Neural progenitor cell (in vitro differentiated cells): ENCODE data around the gene OGN. TPM values are rescaled to one million over a fixed set of nuclear protein-coding genes. Genes with fewer than 3 reads are reported as not detected.

Experiments used
- DNase-seq: peaks from one replicate; pipeline ENCODE4 v3.0.0-alpha.2; 2016; ENCODE audit warnings: low spot score
- H2AFZ ChIP-seq: fragments of 200-600 bp; sonication (generic); replicated peaks from 2 replicates; pipeline ENCODE4 v1.6.1; 2016; ENCODE audit warnings: antibody characterized with exemption
- H3F3A ChIP-seq: fragments of 200-600 bp; sonication (generic); 2 replicates; pipeline ENCODE4 v1.6.1; 2016; ENCODE audit warnings: antibody characterized with exemption, low read depth
- H3K27ac ChIP-seq: fragments of 200-600 bp; sonication (generic); 2 replicates; pipeline ENCODE4 v1.5.1; 2016; ENCODE audit warnings: mild to moderate bottlenecking
- H3K27me3 ChIP-seq: fragments of 200-600 bp; sonication (generic); 2 replicates; pipeline ENCODE4 v1.6.1; 2016; ENCODE audit warnings: mild to moderate bottlenecking, moderate library complexity
- H3K36me3 ChIP-seq: fragments of 200-600 bp; sonication (generic); 2 replicates; pipeline ENCODE4 v1.5.1; 2016
- H3K4me1 ChIP-seq: fragments of 200-600 bp; sonication (generic); 2 replicates; pipeline ENCODE4 v1.6.1; 2016; ENCODE audit warnings: mixed run types
- H3K4me2 ChIP-seq: fragments of 200-600 bp; sonication (generic); 2 replicates; pipeline ENCODE4 v1.6.1; 2016
- H3K4me3 ChIP-seq: fragments of 200-600 bp; sonication (generic); 2 replicates; pipeline ENCODE4 v1.5.1; 2016
- H3K79me2 ChIP-seq: fragments of 200-600 bp; sonication (generic); 2 replicates; pipeline ENCODE4 v1.6.1; 2016; ENCODE audit warnings: low read depth
- H3K9ac ChIP-seq: fragments of 200-600 bp; sonication (generic); 2 replicates; pipeline ENCODE4 v1.6.1; 2016
- H3K9me3 ChIP-seq: fragments of 200-600 bp; sonication (generic); 2 replicates; pipeline ENCODE4 v1.5.1; 2016; ENCODE audit warnings: low read depth
- H4K20me1 ChIP-seq: fragments of 200-600 bp; sonication (generic); 2 replicates; pipeline ENCODE4 v1.6.1; 2016; ENCODE audit warnings: low read depth
- H3K27ac Mint-ChIP-seq: 3 replicates; pipeline ENCODE4 v1.8.0; 2021; ENCODE audit warnings: mixed read lengths
- H3K27me3 Mint-ChIP-seq: 2 replicates; pipeline ENCODE4 v1.8.0; 2022; ENCODE audit warnings: low read depth, mild to moderate bottlenecking, inconsistent platforms, moderate library complexity, mixed read lengths; ENCODE audit not compliant: insufficient read depth
- H3K36me3 Mint-ChIP-seq: 3 replicates; pipeline ENCODE4 v1.8.0; 2021; ENCODE audit warnings: mixed read lengths
- H3K4me1 Mint-ChIP-seq: 3 replicates; pipeline ENCODE4 v1.8.0; 2021; ENCODE audit warnings: mixed read lengths
- H3K4me3 Mint-ChIP-seq: 3 replicates; pipeline ENCODE4 v1.8.0; 2021; ENCODE audit warnings: mild to moderate bottlenecking, moderate library complexity, mixed read lengths
- H3K9me3 Mint-ChIP-seq: 3 replicates; pipeline ENCODE4 v1.8.0; 2020; ENCODE audit warnings: mixed read lengths
- EZH2 ChIP-seq: fragments of 200-600 bp; sonication (generic); IDR thresholded peaks from 2 replicates; pipeline ENCODE4 v1.6.1; 2017; ENCODE audit warnings: antibody characterized with exemption, mild to moderate bottlenecking, moderate library complexity
- EZH2phosphoT487 ChIP-seq: fragments of 200-600 bp; sonication (generic); IDR thresholded peaks from 2 replicates; pipeline ENCODE4 v1.6.1; 2017; ENCODE audit warnings: antibody characterized with exemption
- total RNA-seq: library from RNA; depleted of rRNA; stranded (reverse); fragments of >200 nt; gene quantifications from 2 replicates; pipeline ENCODE4 v1.2.3, GENCODE V29; 2015; ENCODE audit warnings: low replicate concordance
- TF ChIP-seq, protein P1 (sequence below): fragments of 200-600 bp; sonication (generic); IDR thresholded peaks from 2 replicates; pipeline ENCODE4 v1.5.1; 2017; ENCODE audit warnings: antibody characterized with exemption, mild to moderate bottlenecking

OGN gene
- total RNA-seq, result not detected in 2 replicates

DNA sequence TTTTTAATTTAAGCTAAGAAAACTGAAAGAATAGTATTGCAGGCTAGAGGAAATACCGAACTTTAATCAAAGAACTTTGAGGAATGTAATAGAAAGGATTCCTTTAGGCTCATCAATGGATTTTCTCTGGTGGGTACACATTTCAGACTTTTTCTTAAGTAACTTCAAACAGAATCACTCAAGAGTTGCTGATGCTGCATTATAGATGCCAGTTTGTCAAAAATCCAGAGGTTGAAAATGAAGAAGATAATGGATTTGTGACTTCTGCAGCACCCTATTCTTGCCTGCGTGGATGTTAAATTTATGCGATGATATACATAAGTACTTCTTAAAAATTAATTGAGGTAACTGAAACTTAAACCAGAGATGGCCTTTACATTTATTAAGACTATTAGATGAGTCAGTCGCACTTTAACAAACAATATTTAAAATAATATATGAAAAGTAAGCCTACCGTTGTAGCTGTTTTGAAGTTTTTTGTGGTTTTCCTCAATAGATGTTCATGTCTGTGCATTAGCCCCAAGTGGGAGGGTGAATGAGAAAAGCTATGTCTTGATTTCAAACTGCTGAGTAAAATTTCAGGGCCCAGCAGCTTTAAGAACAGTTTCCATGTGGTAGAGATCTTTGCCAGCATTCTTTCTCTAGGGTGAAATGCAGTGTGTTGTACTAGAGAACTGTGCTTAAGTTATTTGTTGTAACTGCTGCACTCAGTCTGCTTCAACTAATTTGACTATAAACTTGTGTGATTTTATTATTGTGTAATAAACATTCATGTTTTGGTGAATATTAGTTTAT lies at the start of gene OGN:
TSS of gene OGN (minus strand) at position 537 of the 795 bp plus-strand sequence. CDS start 1,171 bp downstream, outside the sequence.
- no peak within 1 kb of the TSS for H3K4me2 ChIP-seq

DNA sequence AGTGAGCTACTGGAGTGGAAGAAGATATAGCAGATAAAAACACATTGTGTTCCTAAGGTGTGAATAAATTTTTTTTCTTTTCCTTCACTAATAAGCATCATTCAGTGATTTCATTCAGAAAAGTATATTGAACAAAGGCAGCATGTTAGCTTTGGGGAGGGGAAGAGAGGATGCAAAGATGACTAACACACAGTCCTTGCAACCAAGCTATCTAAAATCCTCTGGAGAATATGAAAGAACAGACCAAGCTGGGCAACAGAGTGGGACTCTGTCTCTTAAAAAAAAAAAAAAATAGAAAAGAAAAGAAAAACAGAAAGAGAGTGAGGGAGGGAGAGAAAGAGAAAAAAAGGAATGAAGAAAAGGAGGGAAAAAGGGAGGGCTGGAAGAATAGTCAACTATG lies 42.2 kb upstream of the OGN start:
- no peaks in the 10 kb centered on the region for H4K20me1 ChIP-seq
- DNase-seq, result no peak
- H3K27me3 Mint-ChIP-seq, result no peaks in the 10 kb centered on the region
- H3K79me2 ChIP-seq, result no peaks in the 10 kb centered on the region
- H3F3A ChIP-seq, result no peaks in the 10 kb centered on the region
- H3K9me3 Mint-ChIP-seq, result no peaks in the 10 kb centered on the region
- no peaks in the 10 kb centered on the region for H3K9me3 ChIP-seq
- no peak overlapping the region for H3K27ac Mint-ChIP-seq
- no peak overlapping the region for H3K4me3 Mint-ChIP-seq
- no peaks in the 10 kb centered on the region for H3K4me1 Mint-ChIP-seq
- H3K27ac ChIP-seq, result no peak overlapping the region
- no peaks in the 10 kb centered on the region for H3K36me3 ChIP-seq
- no peak overlapping the region for H3K4me2 ChIP-seq
- H3K4me1 ChIP-seq, result no peaks in the 10 kb centered on the region
- no peaks in the 10 kb centered on the region for H3K36me3 Mint-ChIP-seq
- no peaks in the 10 kb centered on the region for H3K27me3 ChIP-seq
- H2AFZ ChIP-seq, result no peak overlapping the region
- no peak overlapping the region for H3K4me3 ChIP-seq
- TF ChIP-seq, protein P1, sequence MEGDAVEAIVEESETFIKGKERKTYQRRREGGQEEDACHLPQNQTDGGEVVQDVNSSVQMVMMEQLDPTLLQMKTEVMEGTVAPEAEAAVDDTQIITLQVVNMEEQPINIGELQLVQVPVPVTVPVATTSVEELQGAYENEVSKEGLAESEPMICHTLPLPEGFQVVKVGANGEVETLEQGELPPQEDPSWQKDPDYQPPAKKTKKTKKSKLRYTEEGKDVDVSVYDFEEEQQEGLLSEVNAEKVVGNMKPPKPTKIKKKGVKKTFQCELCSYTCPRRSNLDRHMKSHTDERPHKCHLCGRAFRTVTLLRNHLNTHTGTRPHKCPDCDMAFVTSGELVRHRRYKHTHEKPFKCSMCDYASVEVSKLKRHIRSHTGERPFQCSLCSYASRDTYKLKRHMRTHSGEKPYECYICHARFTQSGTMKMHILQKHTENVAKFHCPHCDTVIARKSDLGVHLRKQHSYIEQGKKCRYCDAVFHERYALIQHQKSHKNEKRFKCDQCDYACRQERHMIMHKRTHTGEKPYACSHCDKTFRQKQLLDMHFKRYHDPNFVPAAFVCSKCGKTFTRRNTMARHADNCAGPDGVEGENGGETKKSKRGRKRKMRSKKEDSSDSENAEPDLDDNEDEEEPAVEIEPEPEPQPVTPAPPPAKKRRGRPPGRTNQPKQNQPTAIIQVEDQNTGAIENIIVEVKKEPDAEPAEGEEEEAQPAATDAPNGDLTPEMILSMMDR, result no peak
- TF ChIP-seq EZH2phosphoT487 (no peak), EZH2 (no peak)
- no peak overlapping the region for H3K9ac ChIP-seq

More for the DNA sequence above, at the start of gene OGN:
- Histone ChIP-seq H3K4me3 (no peak within 1 kb of the TSS), H3K9me3 (no peaks in the 10 kb centered on the region), H3K4me1 (no peaks in the 10 kb centered on the region), H3K27ac (no peak within 1 kb of the TSS), H4K20me1 (no peaks in the 10 kb centered on the region), H2AFZ (no peak within 1 kb of the TSS), H3F3A (no peaks in the 10 kb centered on the region), H3K79me2 (no peaks in the 10 kb centered on the region), H3K9ac (no peak within 1 kb of the TSS), H3K36me3 (no peaks in the 10 kb centered on the region), H3K27me3 (no peaks in the 10 kb centered on the region)
- no peaks in the 10 kb centered on the region for H3K27me3 Mint-ChIP-seq
- H3K9me3 Mint-ChIP-seq, result no peaks in the 10 kb centered on the region
- H3K36me3 Mint-ChIP-seq, result no peaks in the 10 kb centered on the region
- H3K4me1 Mint-ChIP-seq, result peaks cover 3% of the 10 kb centered on the region
- TF ChIP-seq EZH2, result no peak
- no peak for TF ChIP-seq EZH2phosphoT487
- TF ChIP-seq, protein P1, result no peak
- no peak within 1 kb of the TSS for H3K27ac Mint-ChIP-seq
- no peak for DNase-seq
- no peak within 1 kb of the TSS for H3K4me3 Mint-ChIP-seq

DNA sequence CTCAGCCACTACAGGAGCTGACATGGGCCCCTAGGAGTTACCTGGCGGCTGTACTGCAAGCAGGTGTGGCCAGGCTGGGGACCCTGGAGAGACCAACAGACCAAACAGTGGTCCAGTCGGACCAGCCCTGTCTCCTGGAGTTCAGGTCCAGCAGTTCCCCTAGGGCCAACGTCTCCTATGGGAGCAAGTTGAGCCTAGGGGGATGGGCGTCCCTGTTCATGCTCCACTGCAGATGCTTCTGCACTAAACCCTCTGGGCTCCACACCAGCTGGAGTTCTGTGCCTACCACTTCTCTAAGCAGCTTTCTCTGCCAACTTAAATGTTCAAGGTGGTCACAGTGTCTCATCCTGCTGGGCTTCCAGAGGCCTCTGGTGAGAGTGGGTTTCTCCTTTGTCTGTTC lies 40.5 kb upstream of the OGN start:
- TF ChIP-seq EZH2 (no peak), EZH2phosphoT487 (no peak)
- TF ChIP-seq, protein P1, result no peak
- H3K9me3 Mint-ChIP-seq, result no peaks in the 10 kb centered on the region
- Histone ChIP-seq H3K36me3 (no peaks in the 10 kb centered on the region), H3K4me2 (no peak overlapping the region), H3K9me3 (no peaks in the 10 kb centered on the region), H3K27me3 (no peaks in the 10 kb centered on the region), H2AFZ (no peak overlapping the region), H3K4me1 (no peaks in the 10 kb centered on the region), H3F3A (no peaks in the 10 kb centered on the region), H4K20me1 (no peaks in the 10 kb centered on the region), H3K9ac (no peak overlapping the region), H3K4me3 (no peak overlapping the region), H3K27ac (no peak overlapping the region), H3K79me2 (no peaks in the 10 kb centered on the region)
- no peak overlapping the region for H3K4me3 Mint-ChIP-seq
- H3K36me3 Mint-ChIP-seq, result no peaks in the 10 kb centered on the region
- DNase-seq, result no peak
- H3K27me3 Mint-ChIP-seq, result no peaks in the 10 kb centered on the region
- no peaks in the 10 kb centered on the region for H3K4me1 Mint-ChIP-seq
- no peak overlapping the region for H3K27ac Mint-ChIP-seq
